ENCODE data around the gene AP1S2.

GRCh38 chrX:15882704-15883539, 28.3 kb upstream of the AP1S2 start:
- TF ChIP-seq POLR2AphosphoS5 (IDR thresholded peaks at IDR 0.05; ENCODE audit: low read depth, low read length): no peak
- TF ChIP-seq TAF1 (IDR thresholded peaks at IDR 0.05; ENCODE audit: low read depth, low read length): no peak
- TF ChIP-seq POLR2A (IDR thresholded peaks at IDR 0.05; ENCODE audit: low read depth, low read length): no peak
- TF ChIP-seq SPI1 (IDR thresholded peaks at IDR 0.05; ENCODE audit: low read depth, low read length): peak; percentile 44
- TF ChIP-seq POU2F2 (IDR thresholded peaks at IDR 0.05; ENCODE audit: low read depth, low read length): no peak
- TF ChIP-seq PAX5 (IDR thresholded peaks at IDR 0.05; ENCODE audit: insufficient read depth, low read length, severe bottlenecking): no peak
